Measurements from ENCODE around the gene TRAF2. TPM values are rescaled to one million over a fixed set of nuclear protein-coding genes. Genes with fewer than 3 reads are reported as not detected.

TRAF2 gene
- total RNA-seq, 1 donor from 2014 or later: 14.4 TPM

DNA sequence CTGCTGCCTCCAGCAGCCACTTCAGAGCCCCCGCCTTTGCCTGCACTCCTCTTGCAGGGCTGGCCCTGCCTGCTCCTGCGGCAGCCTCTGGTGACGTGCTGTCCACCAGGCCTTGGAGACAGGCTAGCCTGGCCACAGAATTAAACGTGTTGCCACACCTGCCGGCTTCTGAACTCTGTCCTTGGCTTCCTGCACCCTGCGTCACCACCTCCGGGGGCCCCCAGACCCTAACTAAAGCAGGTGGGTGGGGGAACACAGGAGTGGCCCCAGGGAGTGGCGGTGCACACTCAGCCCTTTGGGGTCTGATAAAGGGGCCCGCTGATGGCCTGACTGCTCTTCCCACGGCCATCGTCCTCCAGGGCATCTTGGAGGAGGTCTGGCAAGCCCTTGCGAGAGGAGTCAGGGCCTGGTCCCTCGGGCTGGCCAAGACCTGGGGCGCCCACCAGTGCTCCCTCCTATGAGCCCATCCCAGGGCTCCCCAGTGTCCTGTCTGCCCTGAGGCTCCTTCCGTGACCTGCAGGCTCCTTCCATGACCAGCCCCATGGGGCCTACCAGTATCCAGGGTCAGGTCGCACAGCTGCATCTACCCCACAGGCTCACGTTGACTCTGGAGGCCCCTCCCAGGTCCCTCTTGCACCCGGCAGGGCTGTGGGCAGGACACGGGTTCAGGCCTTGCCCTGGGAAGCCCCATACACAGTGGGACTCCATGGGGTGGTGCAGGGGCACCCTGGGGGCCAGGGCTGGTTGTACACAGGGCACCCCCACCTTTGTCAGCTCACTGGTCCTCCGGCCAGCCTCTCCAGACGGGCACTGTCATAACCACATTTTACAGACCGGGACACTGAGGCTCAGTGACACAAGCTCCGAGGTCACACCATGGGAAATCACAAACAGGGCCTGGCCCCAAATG, 35.2 kb upstream of the TRAF2 start:
- H3K79me2 ChIP-seq (ENCODE audit: insufficient read depth, low read length): peaks cover 11% of the 10 kb centered on the region
- no peak for DNase-seq (ENCODE audit: low read depth)
- H3K9me3 ChIP-seq (ENCODE audit: insufficient read depth, low read depth, low read length): peaks cover 3% of the 10 kb centered on the region
- no peaks in the 10 kb centered on the region for H3K27me3 Mint-ChIP-seq (ENCODE audit: low read depth, unreplicated experiment)
- H4K20me1 ChIP-seq (ENCODE audit: insufficient read depth, low read length): peaks cover 15% of the 10 kb centered on the region
- no peak overlapping the region for H2AFZ ChIP-seq (ENCODE audit: low read depth, low read length)
- H3K4me1 Mint-ChIP-seq (ENCODE audit: low read depth, unreplicated experiment): peaks cover 2% of the 10 kb centered on the region
- no peak overlapping the region for H3K27ac Mint-ChIP-seq (ENCODE audit: unreplicated experiment)
- peaks cover 3% of the 10 kb centered on the region for H3K9me3 Mint-ChIP-seq (ENCODE audit: unreplicated experiment)
- no peak overlapping the region for H3K4me3 ChIP-seq (ENCODE audit: insufficient read depth, low read depth, low read length)
- H3K9ac ChIP-seq (ENCODE audit: low read length): no peak overlapping the region
- FAIRE-seq: no peak
- H3K27me3 ChIP-seq (ENCODE audit: insufficient read depth, low read length): peaks cover 7% of the 10 kb centered on the region
- TF ChIP-seq, protein P1, sequence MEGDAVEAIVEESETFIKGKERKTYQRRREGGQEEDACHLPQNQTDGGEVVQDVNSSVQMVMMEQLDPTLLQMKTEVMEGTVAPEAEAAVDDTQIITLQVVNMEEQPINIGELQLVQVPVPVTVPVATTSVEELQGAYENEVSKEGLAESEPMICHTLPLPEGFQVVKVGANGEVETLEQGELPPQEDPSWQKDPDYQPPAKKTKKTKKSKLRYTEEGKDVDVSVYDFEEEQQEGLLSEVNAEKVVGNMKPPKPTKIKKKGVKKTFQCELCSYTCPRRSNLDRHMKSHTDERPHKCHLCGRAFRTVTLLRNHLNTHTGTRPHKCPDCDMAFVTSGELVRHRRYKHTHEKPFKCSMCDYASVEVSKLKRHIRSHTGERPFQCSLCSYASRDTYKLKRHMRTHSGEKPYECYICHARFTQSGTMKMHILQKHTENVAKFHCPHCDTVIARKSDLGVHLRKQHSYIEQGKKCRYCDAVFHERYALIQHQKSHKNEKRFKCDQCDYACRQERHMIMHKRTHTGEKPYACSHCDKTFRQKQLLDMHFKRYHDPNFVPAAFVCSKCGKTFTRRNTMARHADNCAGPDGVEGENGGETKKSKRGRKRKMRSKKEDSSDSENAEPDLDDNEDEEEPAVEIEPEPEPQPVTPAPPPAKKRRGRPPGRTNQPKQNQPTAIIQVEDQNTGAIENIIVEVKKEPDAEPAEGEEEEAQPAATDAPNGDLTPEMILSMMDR (IDR thresholded peaks at IDR 0.05; ENCODE audit: insufficient read depth, low read depth, low read length): no peak
- TF ChIP-seq EZH2 (IDR thresholded peaks at IDR 0.05; ENCODE audit: insufficient read depth, low read length): no peak
- H3K27ac ChIP-seq (ENCODE audit: low read depth, low read length): no peak overlapping the region
- peak overlapping the region; percentile 100 for H3K4me2 ChIP-seq (ENCODE audit: low read length)
- no peaks in the 10 kb centered on the region for H3K36me3 ChIP-seq (ENCODE audit: insufficient read depth, low read length)
- peak overlapping the region; percentile 88 for H3K4me3 Mint-ChIP-seq (ENCODE audit: unreplicated experiment)
- no peaks in the 10 kb centered on the region for H3K36me3 Mint-ChIP-seq (ENCODE audit: low read depth, unreplicated experiment)
- H3K4me1 ChIP-seq (ENCODE audit: insufficient read depth, low read length): peaks cover 9% of the 10 kb centered on the region

DNA sequence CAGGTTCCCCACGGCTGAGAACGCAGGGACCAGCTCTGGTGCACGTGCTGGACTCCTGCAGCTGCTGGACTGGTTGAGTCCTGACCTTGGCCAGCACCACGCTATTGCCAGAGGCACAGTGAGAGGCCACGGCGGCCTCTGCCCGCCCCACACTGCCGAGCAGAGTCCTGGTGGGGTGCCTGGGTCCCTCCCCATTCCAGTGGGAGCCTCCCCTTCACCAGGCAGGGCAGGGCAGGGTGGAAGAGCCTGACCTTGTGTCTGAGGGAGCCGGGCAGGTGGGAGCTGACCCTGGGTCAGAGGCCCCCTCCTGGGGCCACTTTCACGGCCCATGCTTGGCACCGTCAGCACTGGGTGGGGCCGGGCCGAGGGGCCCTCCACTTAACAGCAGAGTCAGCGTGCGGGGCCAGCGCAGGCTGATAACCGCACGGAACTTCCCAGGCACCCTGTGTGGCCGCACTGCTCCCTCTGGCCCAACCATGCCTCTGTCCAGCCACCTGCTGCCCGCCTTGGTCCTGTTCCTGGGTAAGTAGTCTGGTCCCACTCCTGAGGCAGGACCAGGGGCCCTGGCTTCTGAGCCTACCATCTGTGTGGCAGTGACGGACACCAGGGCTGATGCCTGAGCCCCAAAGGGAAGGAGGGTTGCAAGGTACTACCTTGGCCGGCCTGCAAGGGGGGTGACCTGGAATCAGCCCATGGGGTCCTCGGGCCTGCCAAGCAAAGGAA, 34.2 kb upstream of the TRAF2 start, which contains the start of gene MAMDC4:
TSS of gene MAMDC4 (plus strand) at position 406 of the 723 bp plus-strand sequence. CDS start at position 477, 71 bp downstream.
- Mint-ChIP-seq H3K27me3 (ENCODE audit: low read depth, unreplicated experiment) (no peaks in the 10 kb centered on the region), H3K4me1 (ENCODE audit: low read depth, unreplicated experiment) (peaks cover 2% of the 10 kb centered on the region), H3K9me3 (ENCODE audit: unreplicated experiment) (no peaks in the 10 kb centered on the region), H3K27ac (ENCODE audit: unreplicated experiment) (peak within 1 kb of the TSS; percentile 80), H3K4me3 (ENCODE audit: unreplicated experiment) (no peak within 1 kb of the TSS), H3K36me3 (ENCODE audit: low read depth, unreplicated experiment) (no peaks in the 10 kb centered on the region)
- Histone ChIP-seq H3K27ac (ENCODE audit: low read depth, low read length) (no peak within 1 kb of the TSS), H3K4me3 (ENCODE audit: insufficient read depth, low read depth, low read length) (no peak within 1 kb of the TSS), H4K20me1 (ENCODE audit: insufficient read depth, low read length) (peaks cover 17% of the 10 kb centered on the region), H3K9ac (ENCODE audit: low read length) (no peak within 1 kb of the TSS), H3K9me3 (ENCODE audit: insufficient read depth, low read depth, low read length) (no peaks in the 10 kb centered on the region), H3K4me2 (ENCODE audit: low read length) (no peak within 1 kb of the TSS), H3K36me3 (ENCODE audit: insufficient read depth, low read length) (no peaks in the 10 kb centered on the region), H2AFZ (ENCODE audit: low read depth, low read length) (no peak within 1 kb of the TSS), H3K79me2 (ENCODE audit: insufficient read depth, low read length) (peaks cover 11% of the 10 kb centered on the region), H3K27me3 (ENCODE audit: insufficient read depth, low read length) (no peaks in the 10 kb centered on the region), H3K4me1 (ENCODE audit: insufficient read depth, low read length) (peaks cover 9% of the 10 kb centered on the region)
- no peak for FAIRE-seq
- TF ChIP-seq EZH2 (IDR thresholded peaks at IDR 0.05; ENCODE audit: insufficient read depth, low read length): no peak
- TF ChIP-seq, protein P1 (IDR thresholded peaks at IDR 0.05; ENCODE audit: insufficient read depth, low read depth, low read length): no peak
- no peak for DNase-seq (ENCODE audit: low read depth)

All from astrocyte (in vitro differentiated cells and primary cell).